Measurements from ENCODE around the gene CCDC13. TPM values are rescaled to one million over a fixed set of nuclear protein-coding genes. Genes with fewer than 3 reads are reported as not detected.
A peak's percentile ranks its signal among the peaks of the same experiment; 100 is the strongest.

The CCDC13 gene
- total and polyA plus RNA-seq, 4 donors = 1.2 to 3.1 (median 1.9) TPM

- DNase-seq = no peak
- peak overlapping the region; percentile 42 to 68 for H3K4me3 ChIP-seq (ENCODE audit: low read length in 2 of 2)
- WGBS, 2 donors = 25 to 29% methylated on average over 11 of the region's 11 CpGs
- H3K4me1 ChIP-seq (ENCODE audit: control insufficient read depth in 1 of 2, insufficient read depth in 2 of 2, low read length in 2 of 2) = peaks cover 2 to 3% of the 10 kb centered on the region in 2 donors
- H3K27me3 ChIP-seq (ENCODE audit: control insufficient read depth in 1 of 2, insufficient read depth in 2 of 2, low read length in 1 of 2) = no peaks in the 10 kb centered on the region
- ATAC-seq (ENCODE audit: low FRiP score) = no peak
- H3K27ac ChIP-seq (ENCODE audit: low read depth in 1 of 2, low read length in 2 of 2) = peak overlapping the region in 1 of 2 donors; percentile 56
- H3K36me3 ChIP-seq (ENCODE audit: control insufficient read depth in 1 of 2, insufficient read depth in 2 of 2, low read length in 1 of 2) = no peaks in the 10 kb centered on the region
- no peaks in the 10 kb centered on the region for H3K9me3 ChIP-seq (ENCODE audit: control insufficient read depth, low read length)
- intact Hi-C loops (cut with DNase I) = no loop called here
Measured at GRCh38 chr3:42802876-42803413, 29.9 kb upstream of the CCDC13 start.

- ATAC-seq (ENCODE audit: low FRiP score) (no peak), DNase-seq (no peak)
- Histone ChIP-seq H3K27ac (ENCODE audit: low read depth in 1 of 2, low read length in 2 of 2) (no peak overlapping the region), H3K27me3 (ENCODE audit: control insufficient read depth in 1 of 2, insufficient read depth in 2 of 2, low read length in 1 of 2) (no peaks in the 10 kb centered on the region), H3K4me3 (ENCODE audit: low read length in 2 of 2) (no peak overlapping the region), H3K9me3 (ENCODE audit: control insufficient read depth, low read length) (no peaks in the 10 kb centered on the region), H3K36me3 (ENCODE audit: control insufficient read depth in 1 of 2, insufficient read depth in 2 of 2, low read length in 1 of 2) (no peaks in the 10 kb centered on the region), H3K4me1 (ENCODE audit: control insufficient read depth in 1 of 2, insufficient read depth in 2 of 2, low read length in 2 of 2) (peaks cover 2 to 3% of the 10 kb centered on the region in 2 donors)
- intact Hi-C loops (cut with DNase I) = no loop called here
- WGBS, 2 donors = 92 to 95% methylated on average over 4 of the region's 4 CpGs
Measured at GRCh38 chr3:42801784-42802183, 28.7 kb upstream of the CCDC13 start.

DNA sequence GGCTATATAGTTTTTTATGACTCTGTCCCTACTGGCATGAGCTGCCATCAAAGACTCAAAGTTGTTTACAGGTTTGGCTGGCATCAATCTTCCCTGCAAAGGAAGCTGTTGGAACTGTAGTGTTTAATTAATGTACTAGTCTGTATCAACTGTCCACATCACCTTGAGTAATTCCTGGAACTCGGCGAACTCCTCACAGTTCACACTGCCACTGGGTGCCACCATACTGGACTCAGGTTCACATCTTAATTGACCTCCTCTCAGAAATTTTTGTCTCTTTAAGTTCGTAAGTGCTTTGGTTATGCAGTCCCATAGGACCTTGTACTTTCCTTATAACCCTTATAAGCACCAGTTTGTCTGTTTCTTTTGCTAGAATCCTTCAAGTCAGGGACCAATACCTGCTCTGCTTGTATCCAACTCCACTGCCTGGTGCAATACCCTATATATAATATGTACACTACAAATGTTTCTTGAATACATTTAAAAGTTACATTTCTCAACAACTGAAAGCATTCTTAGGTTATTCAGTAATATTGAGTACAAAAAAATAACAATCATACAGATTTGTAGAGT, 28.1 kb upstream of the CCDC13 start:
- H3K9me3 ChIP-seq (ENCODE audit: control insufficient read depth, low read length) = no peaks in the 10 kb centered on the region
- no peak for DNase-seq
- no peak overlapping the region for H3K4me3 ChIP-seq (ENCODE audit: low read length in 2 of 2)
- no peak overlapping the region for H3K27ac ChIP-seq (ENCODE audit: low read depth in 1 of 2, low read length in 2 of 2)
- 84 to 93% methylated on average over 3 of the region's 3 CpGs for WGBS, 2 donors
- intact Hi-C loops (cut with DNase I) = no loop called here
- no peaks in the 10 kb centered on the region for H3K36me3 ChIP-seq (ENCODE audit: control insufficient read depth in 1 of 2, insufficient read depth in 2 of 2, low read length in 1 of 2)
- no peaks in the 10 kb centered on the region for H3K27me3 ChIP-seq (ENCODE audit: control insufficient read depth in 1 of 2, insufficient read depth in 2 of 2, low read length in 1 of 2)
- ATAC-seq (ENCODE audit: low FRiP score) = no peak
- peaks cover 2 to 3% of the 10 kb centered on the region in 2 donors for H3K4me1 ChIP-seq (ENCODE audit: control insufficient read depth in 1 of 2, insufficient read depth in 2 of 2, low read length in 2 of 2)

DNA sequence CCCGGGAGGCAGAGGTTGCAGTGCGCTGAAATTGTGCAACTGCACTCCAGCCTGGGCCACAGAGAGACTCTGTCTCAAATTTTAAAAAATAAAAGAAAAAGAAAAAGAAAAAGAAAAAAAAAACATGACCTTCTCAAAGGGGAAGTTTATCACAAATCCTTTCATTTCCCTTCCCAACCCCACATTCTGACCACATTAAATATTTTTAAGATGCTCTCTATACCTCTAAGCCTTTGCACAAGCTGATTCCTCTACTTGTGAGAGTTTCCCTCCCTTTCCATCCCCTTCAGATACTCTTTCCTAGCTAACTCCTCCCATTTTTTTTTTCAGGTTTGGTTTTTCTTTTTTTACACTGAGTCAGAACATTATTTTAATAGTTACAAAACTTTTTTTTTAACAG, 27.2 kb upstream of the CCDC13 start:
- Histone ChIP-seq H3K4me3 (ENCODE audit: low read length in 2 of 2) (no peak overlapping the region), H3K27ac (ENCODE audit: low read depth in 1 of 2, low read length in 2 of 2) (no peak overlapping the region), H3K36me3 (ENCODE audit: control insufficient read depth in 1 of 2, insufficient read depth in 2 of 2, low read length in 1 of 2) (no peaks in the 10 kb centered on the region), H3K27me3 (ENCODE audit: control insufficient read depth in 1 of 2, insufficient read depth in 2 of 2, low read length in 1 of 2) (no peaks in the 10 kb centered on the region), H3K9me3 (ENCODE audit: control insufficient read depth, low read length) (no peaks in the 10 kb centered on the region), H3K4me1 (ENCODE audit: control insufficient read depth in 1 of 2, insufficient read depth in 2 of 2, low read length in 2 of 2) (peaks cover 2 to 3% of the 10 kb centered on the region in 2 donors)
- intact Hi-C loops (cut with DNase I) = no loop called here
- ATAC-seq (ENCODE audit: low FRiP score) (no peak), DNase-seq (no peak)
- WGBS, 2 donors = 96 to 100% methylated on average over 2 of the region's 2 CpGs

DNA sequence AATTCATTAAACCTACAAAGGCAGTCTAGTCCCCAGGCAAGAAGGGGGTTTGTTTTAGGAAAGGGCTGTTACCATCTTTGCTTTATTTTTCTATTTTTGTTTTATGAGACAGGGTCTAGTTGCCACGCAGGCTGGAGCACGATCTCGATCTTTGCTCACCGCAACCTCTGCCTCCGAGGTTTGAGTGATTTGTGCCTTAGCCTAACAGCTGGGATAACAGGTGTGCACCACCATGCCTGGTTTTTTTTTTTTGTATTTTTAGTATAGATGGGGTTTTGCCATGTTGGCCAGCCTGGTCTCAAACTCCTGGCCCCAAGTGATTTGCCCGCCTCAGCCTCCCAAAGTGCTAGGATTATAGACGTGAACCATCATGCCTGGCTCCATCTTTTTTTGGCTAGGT, 26.3 kb upstream of the CCDC13 start:
- Histone ChIP-seq H3K4me1 (ENCODE audit: control insufficient read depth in 1 of 2, insufficient read depth in 2 of 2, low read length in 2 of 2) (peaks cover 2 to 3% of the 10 kb centered on the region in 2 donors), H3K9me3 (ENCODE audit: control insufficient read depth, low read length) (no peaks in the 10 kb centered on the region), H3K36me3 (ENCODE audit: control insufficient read depth in 1 of 2, insufficient read depth in 2 of 2, low read length in 1 of 2) (no peaks in the 10 kb centered on the region), H3K27me3 (ENCODE audit: control insufficient read depth in 1 of 2, insufficient read depth in 2 of 2, low read length in 1 of 2) (no peaks in the 10 kb centered on the region), H3K27ac (ENCODE audit: low read depth in 1 of 2, low read length in 2 of 2) (no peak overlapping the region), H3K4me3 (ENCODE audit: low read length in 2 of 2) (no peak overlapping the region)
- no peak for DNase-seq
- 82 to 85% methylated on average over 7 of the region's 7 CpGs for WGBS, 2 donors
- intact Hi-C loops (cut with DNase I) = no loop called here
- ATAC-seq (ENCODE audit: low FRiP score) = no peak

DNA sequence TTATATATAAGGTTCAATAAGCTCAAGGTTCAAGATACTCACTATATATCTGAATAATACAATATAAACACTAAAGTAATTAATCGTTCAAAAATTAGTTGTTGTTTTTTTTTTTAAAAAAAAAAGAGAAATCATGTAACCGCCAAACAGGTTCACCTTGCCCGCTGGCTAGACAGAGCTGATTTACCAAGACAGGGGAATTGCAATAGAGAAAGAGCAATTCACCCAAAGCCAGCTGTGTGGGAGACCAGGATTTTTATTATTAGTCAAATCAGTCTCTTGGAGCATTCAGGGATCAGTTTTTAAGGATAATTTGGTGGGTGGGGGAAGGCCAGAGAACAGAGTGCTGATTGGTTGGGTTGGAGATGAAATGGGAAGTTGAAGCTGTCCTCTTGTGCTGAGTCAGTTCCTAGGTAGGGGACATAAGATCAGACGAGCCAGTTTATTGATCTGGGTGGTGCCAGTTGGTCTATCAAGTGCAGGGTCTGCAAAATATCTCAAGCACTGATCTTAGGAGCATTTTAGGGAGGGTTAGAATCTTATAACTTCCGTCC, 23.4 kb upstream of the CCDC13 start:
- no peak for DNase-seq
- no peaks in the 10 kb centered on the region for H3K36me3 ChIP-seq (ENCODE audit: control insufficient read depth in 1 of 2, insufficient read depth in 2 of 2, low read length in 1 of 2)
- H3K27me3 ChIP-seq (ENCODE audit: control insufficient read depth in 1 of 2, insufficient read depth in 2 of 2, low read length in 1 of 2) = no peaks in the 10 kb centered on the region
- ATAC-seq (ENCODE audit: low FRiP score) = no peak
- H3K4me3 ChIP-seq (ENCODE audit: low read length in 2 of 2) = no peak overlapping the region
- H3K9me3 ChIP-seq (ENCODE audit: control insufficient read depth, low read length) = no peaks in the 10 kb centered on the region
- intact Hi-C loops (cut with DNase I) = no loop called here
- 77 to 96% methylated on average over 4 to 5 of the region's 5 CpGs for WGBS, 2 donors
- no peak overlapping the region for H3K27ac ChIP-seq (ENCODE audit: low read depth in 1 of 2, low read length in 2 of 2)
- no peaks in the 10 kb centered on the region for H3K4me1 ChIP-seq (ENCODE audit: control insufficient read depth in 1 of 2, insufficient read depth in 2 of 2, low read length in 2 of 2)

DNA sequence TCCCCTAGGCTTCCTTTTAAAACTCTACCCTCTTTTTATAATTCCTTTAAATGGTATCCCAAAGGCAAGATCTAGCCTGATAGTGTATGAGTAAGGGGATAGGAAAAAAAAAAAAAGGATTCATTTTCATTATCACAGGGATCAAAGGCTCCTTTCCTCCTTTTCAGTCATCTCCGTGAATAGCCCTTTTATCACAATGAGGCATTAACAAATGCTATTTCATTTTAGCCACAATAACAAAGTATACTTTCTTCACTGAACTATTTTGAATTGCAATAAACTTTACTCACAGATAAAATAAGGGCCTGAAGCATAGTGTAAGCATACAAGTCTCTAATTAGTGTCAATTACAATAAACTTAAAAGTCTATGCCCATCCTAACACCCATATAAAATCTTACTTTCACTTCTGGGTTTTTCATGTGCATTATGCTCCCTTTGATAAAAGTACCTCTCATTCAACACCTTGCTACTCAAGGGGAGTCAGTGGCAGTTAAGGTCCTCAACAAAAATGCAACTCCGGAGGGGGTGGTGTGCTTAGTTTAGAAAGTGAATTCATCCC, 22.6 kb upstream of the CCDC13 start:
- Histone ChIP-seq H3K4me1 (ENCODE audit: control insufficient read depth in 1 of 2, insufficient read depth in 2 of 2, low read length in 2 of 2) (no peaks in the 10 kb centered on the region), H3K27ac (ENCODE audit: low read depth in 1 of 2, low read length in 2 of 2) (no peak overlapping the region), H3K27me3 (ENCODE audit: control insufficient read depth in 1 of 2, insufficient read depth in 2 of 2, low read length in 1 of 2) (no peaks in the 10 kb centered on the region), H3K4me3 (ENCODE audit: low read length in 2 of 2) (no peak overlapping the region), H3K9me3 (ENCODE audit: control insufficient read depth, low read length) (no peaks in the 10 kb centered on the region), H3K36me3 (ENCODE audit: control insufficient read depth in 1 of 2, insufficient read depth in 2 of 2, low read length in 1 of 2) (no peaks in the 10 kb centered on the region)
- ATAC-seq (ENCODE audit: low FRiP score) = no peak
- 97 to 98% methylated on average over 2 of the region's 2 CpGs for WGBS, 2 donors
- intact Hi-C loops (cut with DNase I) = no loop called here
- no peak for DNase-seq

- intact Hi-C loops (cut with DNase I) = no loop called here
- no peaks in the 10 kb centered on the region for H3K9me3 ChIP-seq (ENCODE audit: control insufficient read depth, low read length)
- H3K4me1 ChIP-seq (ENCODE audit: control insufficient read depth in 1 of 2, insufficient read depth in 2 of 2, low read length in 2 of 2) = no peaks in the 10 kb centered on the region
- no peak overlapping the region for H3K4me3 ChIP-seq (ENCODE audit: low read length in 2 of 2)
- no peak overlapping the region for H3K27ac ChIP-seq (ENCODE audit: low read depth in 1 of 2, low read length in 2 of 2)
- ATAC-seq (ENCODE audit: low FRiP score) (no peak), DNase-seq (no peak)
- WGBS, 2 donors = 60 to 68% methylated on average over 6 of the region's 6 CpGs
- peaks cover 0 to 2% of the 10 kb centered on the region in 2 donors for H3K36me3 ChIP-seq (ENCODE audit: control insufficient read depth in 1 of 2, insufficient read depth in 2 of 2, low read length in 1 of 2)
- H3K27me3 ChIP-seq (ENCODE audit: control insufficient read depth in 1 of 2, insufficient read depth in 2 of 2, low read length in 1 of 2) = no peaks in the 10 kb centered on the region
Measured at GRCh38 chr3:42790714-42791229, 17.7 kb upstream of the CCDC13 start.

DNA sequence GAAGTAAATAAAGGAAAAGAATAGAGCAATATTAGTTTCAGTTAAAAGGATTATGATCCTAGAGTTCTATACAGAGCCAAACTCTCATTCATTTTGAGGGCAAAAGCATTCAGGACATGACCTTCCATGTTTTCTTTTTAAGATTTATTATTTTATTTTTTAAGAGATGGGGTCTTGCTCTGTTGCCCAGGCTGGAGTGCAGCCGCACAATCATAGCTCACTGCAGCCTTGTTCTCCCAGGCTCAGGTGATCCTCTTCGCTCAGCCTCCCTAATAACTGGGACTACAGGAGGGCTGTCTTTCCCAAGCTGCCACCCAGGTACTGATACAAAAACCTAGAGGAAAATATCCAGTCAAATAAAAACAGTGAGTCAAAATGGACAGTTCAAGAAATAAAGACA, 13.6 kb upstream of the CCDC13 start:
- intact Hi-C loops (cut with DNase I) = no loop called here
- Histone ChIP-seq H3K9me3 (ENCODE audit: control insufficient read depth, low read length) (no peaks in the 10 kb centered on the region), H3K4me1 (ENCODE audit: control insufficient read depth in 1 of 2, insufficient read depth in 2 of 2, low read length in 2 of 2) (no peaks in the 10 kb centered on the region), H3K4me3 (ENCODE audit: low read length in 2 of 2) (no peak overlapping the region), H3K27me3 (ENCODE audit: control insufficient read depth in 1 of 2, insufficient read depth in 2 of 2, low read length in 1 of 2) (no peaks in the 10 kb centered on the region), H3K27ac (ENCODE audit: low read depth in 1 of 2, low read length in 2 of 2) (no peak overlapping the region), H3K36me3 (ENCODE audit: control insufficient read depth in 1 of 2, insufficient read depth in 2 of 2, low read length in 1 of 2) (peaks cover 0 to 2% of the 10 kb centered on the region in 2 donors)
- DNase-seq (no peak), ATAC-seq (ENCODE audit: low FRiP score) (no peak)
- 97 to 98% methylated on average over 2 of the region's 2 CpGs for WGBS, 2 donors

Data from aorta (tissue), 5 donors.